HG03097 (cell line): ENCODE measurements around the gene EIF2S3.
"Not testable (repeated sequence)": the region's sequence is repeated elsewhere in the genome, so short reads cannot be mapped to it uniquely, and the experiment has no call there.

Experiments
- ATAC-seq: cut with Tn5 transposase; IDR thresholded peaks from one replicate; pipeline ENCODE4 v1.9.1; 2021; ENCODE audit not compliant: unreplicated experiment, low FRiP score

Gene EIF2S3

DNA sequence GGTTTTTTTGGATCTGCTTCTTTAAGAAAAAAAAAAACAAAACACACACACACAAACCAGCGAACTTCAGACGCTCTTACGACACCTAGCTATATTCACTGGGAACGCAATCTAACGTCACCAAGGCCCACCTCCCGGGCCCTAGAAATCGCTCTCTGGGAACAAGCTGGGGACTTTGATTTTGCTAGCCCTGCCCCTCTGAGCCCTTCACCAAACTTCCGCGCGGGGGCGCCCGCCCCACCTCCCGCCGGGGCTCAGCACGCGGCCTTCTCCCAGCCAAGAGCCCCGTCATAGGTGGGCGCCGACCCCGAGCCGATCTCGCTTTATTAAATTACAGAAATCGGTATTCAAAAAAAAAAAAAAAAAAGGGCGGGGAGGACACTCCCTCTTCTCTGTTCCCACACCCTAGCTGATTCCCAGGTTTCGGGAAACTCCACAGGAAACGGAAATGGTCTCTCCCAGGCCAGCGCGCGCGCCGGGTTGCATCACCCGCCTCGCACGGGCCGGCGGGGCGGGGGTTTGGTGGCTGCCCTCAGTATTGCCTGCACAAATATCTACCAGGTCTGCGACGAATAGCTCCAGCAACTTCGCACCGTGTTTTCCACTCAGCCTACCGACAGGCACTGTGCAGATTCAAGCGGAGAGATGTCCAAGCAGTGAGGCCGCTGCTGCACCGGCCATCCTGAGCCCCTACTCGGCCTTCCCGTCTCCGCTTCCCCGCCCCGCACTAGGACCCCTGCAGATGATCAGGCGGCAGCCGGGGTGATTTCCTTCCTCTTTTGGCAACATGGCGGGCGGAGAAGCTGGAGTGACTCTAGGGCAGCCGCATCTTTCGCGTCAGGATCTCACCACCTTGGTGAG is at the start of gene EIF2S3:
EIF2S3 (plus strand) TSS at position 775 of the 861 bp plus-strand sequence; CDS start at position 788, 13 bp downstream.
- peak; percentile 93 for ATAC-seq

DNA sequence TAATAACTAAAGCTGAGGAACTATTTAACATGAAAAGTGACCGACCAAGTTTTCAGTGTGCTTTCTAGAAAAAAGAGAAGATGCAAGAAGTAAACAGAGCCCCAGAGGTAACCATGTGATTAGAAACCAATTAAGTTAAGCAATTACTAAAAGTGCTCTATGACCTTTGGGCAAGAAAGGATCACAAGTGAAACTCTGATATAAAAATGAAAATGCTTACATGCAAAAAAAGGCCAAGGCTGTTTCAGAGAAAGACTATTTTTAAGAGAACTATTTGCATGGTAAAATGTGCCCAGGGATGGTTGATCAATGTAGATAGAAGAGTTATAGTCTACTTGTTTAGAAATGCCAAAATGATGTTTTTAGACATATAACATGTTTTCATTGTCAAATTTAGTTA is 49.7 kb upstream of the EIF2S3 start:
- ATAC-seq: no peak

DNA sequence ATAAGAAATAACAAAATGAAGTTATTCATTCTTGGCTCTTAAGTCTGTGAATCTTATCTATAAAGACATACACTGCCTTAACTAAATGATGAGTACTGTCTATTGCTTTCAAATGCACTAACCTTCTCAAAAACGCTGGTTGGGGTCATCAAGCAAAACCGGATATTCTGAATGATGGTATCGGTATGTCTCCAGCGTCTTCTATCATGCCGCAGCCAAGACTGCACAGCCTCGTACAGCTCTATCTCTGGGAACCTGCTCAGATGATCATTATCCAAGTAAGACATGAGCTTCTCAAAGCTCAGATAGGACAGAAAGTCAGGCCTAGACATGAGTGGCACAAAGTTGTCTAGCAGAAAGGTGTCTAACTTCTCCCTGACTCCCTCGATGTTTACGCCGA is 48.9 kb upstream of the EIF2S3 start:
- no peak for ATAC-seq

DNA sequence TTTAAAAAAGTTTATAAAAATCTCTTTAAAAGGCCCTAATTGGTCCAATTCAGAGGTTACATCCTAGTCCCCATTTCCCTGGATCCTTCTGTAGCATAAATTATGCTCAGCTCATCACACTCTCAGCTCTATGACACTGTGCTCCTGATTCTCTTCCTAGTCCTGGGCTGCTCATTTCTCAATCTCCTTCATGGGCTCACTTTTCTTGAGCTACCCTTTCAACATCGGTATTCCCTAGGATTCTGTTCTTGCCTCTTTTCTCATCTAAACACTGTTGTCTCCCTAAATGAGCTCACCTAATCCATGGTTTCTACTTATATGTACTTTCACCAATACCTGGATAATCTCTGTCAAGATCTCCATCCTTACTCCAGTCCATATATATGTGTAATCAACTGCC is 42.5 kb upstream of the EIF2S3 start:
- no peak for ATAC-seq

DNA sequence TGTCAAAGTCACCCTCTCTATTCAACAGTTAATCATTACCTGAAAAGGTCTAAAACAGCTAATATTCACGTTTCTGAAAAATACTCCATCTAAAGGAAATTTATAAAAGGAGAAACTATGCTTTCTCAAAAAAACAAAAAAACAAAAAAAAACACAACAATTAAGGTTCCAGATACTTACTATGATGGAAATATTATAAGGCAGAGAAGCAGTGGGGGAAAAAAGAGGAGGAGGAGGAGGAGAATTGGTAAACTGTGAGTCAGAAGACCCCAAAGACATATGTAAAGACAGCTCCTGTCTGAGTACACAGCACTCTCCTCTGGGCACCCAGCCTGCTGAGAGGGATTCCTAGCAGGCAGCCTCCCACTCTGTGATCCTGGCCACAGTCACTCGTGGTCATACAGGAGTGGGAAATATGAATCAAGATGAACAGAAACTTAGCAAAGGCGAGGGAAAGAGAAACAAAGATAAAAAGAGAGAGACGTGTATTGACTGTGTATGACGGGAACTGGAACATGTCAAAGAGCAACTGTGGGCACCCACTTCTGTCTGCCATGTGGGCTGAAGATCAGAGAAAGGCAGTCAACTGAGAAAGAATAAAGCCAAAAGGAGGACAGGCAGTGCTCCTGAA is 40.3 kb upstream of the EIF2S3 start:
- ATAC-seq: peak; percentile 59

DNA sequence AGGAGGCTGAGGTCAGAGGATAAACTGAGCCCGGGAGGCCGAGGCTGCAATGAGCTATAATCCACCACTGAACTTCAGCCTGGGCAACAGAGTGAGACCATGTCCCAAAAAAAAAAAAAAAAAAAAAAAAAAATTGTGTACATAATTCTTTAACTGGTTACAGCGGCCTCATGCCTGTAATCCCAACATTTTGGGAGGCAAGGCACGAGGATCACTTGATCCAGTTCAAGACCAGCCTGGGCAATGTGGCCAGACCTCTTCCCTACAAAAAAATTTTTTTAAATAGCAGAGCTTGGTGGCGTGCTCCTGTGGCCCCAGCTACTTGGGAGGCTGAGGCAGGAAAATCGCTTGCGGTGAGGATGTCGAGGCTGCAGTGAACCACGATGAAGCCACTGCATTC is 37.1 kb upstream of the EIF2S3 start:
- no peak for ATAC-seq

DNA sequence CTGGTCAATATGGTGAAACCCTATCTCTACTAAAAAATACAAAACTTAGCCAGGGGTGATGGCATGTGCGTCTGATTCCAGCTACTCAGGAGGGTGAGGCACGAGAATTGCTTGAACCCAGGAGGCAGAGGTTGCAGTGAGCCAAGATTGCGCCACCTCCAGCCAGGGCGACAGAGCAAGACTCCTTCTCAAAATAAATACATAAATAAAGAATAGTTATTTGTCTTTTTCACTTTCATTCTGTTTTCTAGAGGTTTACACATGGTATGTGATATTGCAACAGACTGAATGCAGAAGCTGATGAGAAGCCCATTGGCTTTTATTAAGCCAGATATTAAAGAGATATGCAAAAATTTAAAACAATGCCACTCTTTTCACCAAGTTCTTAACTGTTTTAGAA is 35.9 kb upstream of the EIF2S3 start:
- no peak for ATAC-seq

DNA sequence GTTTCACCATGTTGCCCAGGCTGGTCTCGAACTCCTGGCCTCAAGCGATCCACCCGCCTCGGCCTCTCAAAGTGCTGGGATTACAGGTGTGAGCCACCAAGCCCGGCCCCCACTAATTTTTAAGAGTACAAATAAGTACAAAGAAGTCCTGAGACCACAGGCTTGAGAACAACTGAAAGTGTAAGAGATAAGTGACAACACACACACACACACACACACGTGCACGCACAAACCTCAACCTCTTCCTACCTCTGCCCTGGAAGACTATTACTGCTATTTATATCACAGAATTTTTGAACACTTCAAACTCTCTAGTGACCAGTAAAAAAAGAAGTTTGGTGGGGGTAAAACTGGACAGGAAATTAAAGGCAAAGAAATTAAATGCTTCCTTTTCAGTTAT is 35.3 kb upstream of the EIF2S3 start:
- ATAC-seq: no peak

DNA sequence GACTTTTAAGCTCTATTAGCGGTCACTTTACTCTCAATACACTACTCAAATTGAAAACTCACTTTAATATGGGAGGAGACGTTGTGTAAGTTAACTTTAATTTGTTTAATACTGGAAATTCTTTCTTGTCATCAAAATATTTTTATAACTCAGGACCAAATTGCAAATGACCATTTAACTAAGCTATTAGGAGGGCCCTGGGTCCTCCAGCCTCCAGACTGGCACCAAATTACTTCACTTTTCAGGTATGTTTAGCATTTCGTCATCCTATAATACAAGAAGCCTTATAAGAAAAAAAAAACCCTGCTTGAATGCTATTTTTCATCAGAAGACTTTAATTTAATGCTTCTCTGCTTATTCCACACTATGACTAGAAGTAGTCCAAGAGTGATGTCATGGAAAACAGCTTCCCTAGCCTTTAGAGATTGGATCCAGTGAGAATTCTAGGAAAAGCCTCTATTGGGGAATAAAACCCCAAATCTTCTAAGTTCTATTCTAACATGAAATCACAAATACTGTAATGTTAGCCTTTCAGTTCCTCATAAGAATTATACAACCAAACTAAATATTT is 34.4 kb upstream of the EIF2S3 start:
- ATAC-seq: no peak

DNA sequence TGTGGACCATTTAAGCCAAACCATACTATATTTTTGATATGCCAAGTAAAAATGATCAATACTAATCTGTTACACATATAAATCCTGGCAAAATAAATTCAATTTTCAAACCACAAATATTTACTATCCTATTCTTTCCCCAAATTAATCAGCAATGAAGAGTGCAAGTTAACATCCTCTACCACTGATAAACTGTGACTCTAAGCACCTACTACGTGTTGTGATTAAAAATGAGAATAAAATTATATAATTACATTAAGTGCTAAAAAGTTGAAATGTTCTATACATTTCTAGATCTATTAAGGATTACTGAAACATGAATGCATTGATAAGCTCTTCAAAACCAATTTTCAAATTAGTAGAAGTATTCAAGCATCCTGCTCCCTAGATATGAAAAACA is 31.2 kb upstream of the EIF2S3 start:
- no peak for ATAC-seq

DNA sequence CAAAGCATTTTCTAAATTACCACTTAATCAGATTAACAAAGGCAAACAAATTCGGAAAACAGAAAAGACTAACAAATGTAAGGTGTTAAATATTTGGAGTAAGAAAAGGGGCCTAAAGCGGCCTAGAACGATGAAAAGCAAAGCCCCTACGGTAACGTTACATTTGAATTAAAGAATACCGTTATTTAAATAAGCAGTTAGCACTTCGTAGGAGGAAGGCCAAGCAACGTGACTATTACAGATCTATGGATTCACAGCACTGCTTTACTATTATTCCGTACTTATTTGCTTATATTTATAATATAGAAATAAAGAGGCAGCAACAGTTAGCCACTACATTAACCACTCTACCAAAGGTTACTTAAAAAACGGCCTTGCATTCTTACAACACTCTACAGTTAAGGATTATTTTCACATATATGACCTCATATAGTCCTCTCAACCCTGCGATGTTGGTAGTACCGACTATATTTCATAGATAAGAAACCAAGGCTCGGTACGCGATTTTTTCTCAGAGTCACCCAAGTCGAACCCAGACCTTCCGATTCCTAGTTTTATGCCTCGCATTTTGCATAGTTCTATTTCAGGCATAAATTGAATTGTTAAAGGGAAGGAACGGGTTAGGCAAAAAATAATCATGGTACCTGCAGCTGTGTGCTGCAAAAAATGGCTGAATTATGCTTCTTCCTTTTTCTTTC is 30.6 kb upstream of the EIF2S3 start:
- no peak for ATAC-seq

DNA sequence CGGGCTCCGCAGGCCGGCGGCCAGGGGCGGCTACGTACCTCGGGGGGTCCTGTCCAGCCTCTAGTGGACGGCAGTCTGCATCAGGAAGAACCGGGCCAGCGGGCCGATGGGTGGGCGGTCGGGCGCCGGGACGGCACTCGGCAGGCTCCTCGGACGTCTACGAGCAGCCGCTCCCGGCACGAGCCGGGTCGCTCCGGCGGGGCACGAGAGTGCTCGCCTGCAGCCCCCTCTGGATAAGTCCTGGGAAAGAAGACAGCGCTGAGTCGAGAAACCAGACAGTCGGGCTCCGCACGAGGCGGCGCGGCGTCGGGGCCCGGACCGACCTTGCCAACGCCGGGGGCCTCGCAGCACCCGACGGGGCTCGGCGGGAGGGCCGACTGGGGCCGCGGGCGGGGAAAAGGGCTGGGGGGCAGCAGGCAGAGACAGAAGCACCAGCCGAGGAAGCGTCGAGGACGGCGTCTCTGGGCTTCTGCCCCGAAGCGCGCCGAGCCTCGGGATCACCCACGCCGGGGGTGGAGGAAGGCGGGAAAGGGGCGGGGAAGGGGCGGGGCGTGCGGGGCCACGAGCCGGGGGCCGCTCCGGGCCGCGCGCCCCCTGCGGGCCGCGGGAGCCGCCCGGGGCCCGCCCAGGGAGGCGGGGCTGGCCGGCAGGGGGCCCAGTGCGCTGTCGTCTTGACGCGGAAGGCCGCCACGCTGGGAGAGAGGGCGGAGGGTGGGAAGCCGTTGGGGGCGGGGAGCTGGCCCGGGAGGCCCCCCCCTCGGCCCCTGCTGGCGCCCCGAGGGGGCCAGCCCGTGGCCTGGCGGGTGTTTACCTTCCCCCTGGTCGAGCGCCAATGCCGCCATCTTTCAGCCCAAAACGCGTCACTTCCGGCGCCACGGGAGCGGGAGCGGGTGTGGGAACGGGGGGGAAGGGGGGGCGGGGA is 29.7 kb upstream of the EIF2S3 start:
- peak; percentile 82 for ATAC-seq

DNA sequence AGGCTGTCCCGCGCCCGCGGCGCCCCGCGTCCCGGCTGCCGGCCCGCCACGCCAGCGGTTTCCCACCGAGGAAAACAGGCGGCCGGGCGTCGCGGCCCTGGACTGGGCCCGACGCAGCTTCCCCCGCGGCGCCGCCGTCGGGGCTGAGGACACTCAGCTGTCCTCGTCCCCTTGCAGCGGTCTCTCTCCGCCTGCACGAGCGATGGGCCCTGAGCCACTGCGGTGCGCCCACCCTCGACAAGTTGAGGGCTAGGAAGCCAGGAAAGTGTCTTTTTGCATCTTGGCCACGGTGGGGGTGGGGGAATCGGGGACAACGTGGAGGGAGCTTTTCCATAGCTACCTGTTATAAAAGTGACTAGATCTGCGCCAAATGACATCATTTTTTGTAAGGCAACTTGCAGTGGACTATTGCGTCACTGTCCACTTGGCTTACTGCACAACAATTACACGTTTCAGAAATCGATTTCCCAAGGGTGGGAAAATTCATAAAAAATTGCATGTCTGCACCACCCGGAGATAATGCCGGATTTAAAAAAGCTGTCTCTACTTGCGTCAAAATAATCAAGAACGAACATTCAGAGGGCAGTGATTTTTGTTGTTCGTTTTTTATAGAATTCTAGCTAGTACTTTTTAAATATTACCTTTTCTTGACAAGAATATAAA is 28.9 kb upstream of the EIF2S3 start:
- ATAC-seq: peak; percentile 18

DNA sequence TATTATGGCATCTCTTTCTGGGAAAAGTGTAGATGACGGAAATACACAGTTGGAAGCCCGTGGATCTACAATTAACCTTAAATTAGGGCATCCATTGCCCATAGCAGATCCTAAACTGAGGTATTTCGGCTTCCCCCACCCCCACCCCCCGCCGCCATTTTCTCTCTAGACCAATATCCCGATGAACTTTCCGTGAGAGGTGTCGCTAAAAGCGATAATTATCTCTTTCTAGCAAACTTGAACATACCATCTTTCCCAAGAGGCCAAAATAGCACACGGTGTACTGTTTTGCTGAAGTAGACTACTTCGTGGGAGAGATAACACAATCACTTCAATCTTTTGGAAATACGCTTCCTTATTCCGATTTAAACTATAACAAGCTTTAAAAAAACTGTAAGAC is 28.3 kb upstream of the EIF2S3 start:
- ATAC-seq: no peak

DNA sequence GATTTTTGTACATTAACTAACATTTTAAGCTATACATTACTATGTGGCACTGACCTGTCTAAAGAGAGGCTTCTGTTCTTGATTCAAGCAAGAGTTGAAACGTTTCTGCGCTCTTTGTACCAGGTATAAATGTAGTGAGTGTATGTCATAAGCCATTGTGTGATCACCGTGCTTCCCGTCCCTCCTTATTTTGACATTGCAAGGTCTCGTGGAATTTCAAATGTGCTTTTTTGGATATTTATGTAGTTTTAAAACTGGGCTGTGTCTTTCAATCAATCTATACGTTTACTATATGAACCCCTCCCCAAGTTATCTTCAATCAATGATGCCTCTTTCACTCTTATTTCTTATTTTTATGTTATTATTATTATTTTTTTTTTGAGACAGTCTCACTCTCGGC is 27.7 kb upstream of the EIF2S3 start, which contains the start of gene KLHL15:
KLHL15 (minus strand) TSS at position 101 of the 400 bp plus-strand sequence. CDS start 20,493 bp downstream, outside the sequence.
- ATAC-seq: no peak

DNA sequence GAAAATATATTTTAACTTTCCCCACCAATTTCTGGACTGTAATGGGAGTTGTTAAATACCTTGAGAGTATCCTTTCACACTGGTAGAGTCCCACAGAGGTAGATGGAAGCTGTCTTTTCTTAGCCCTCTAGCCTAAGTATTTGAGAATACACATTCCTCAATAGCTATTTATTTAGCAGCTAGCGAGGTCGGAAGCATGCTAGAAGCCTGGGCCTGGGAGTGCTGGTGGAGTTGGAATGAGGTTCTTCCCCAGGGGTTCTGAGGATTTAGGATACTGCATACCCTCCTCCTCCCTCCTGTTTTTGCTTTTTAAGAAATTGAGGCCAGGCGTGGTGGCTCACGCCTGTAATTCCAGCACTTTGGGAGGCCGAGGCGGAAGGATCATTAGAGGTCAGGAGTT is 26.8 kb upstream of the EIF2S3 start:
- ATAC-seq: no peak

DNA sequence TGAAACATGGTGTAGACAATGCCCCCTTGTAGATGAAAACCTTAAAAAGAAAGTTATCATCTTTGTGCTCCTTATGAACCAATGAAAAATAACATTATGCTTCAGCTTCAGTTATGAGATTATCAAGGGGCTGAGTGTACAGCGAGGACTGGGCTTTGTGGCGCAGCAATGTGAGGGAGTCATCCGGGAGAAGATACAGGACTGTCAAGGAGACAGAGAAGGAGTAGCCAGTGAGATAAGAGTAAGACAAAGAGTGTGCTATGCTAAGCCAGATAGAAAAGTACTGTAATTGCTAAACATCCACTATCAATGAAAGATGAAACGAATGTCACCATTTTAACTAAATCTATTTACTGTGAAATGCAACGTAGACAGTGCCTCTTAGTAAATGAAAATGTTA is 24.2 kb upstream of the EIF2S3 start:
- ATAC-seq: no peak

DNA sequence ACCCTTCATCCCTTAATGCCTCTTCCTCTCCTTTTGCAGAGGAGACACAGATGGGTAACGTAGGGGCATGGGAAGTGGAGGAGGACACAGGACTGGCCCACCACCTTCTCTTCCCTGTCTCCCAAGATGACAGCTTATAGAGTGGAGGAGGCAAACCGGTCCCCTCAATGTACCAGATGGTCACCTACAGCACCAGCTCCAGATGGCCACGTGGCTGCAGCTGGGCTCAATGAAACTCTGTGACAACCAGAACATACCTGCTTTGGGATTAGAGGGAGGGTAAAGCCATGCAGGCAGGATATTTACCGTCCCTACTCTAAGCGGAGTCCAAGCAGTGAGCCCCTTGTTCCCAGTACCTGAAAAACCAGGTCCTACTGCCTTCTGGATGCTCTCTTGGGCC is 20.3 kb upstream of the EIF2S3 start:
- no peak for ATAC-seq

DNA sequence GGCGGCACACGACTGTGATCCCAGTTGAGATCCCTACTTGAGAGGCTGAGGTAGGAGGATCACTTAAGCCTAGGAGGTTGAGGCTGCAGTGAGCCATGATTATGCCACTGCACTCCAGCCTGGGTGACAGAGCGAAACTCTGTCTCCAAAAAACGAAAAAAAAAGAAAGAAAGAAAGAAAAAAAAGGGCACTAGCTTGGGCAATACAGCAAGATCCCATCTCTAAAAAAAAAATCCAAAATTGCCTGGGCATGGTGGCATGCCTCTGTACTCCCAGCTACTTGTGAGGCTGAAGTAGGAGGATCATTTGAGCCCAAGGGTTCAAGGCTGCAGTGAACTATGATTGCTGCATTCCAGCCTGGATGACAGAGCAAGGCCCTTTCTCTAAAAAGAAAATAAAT is 17.0 kb upstream of the EIF2S3 start:
- no peak for ATAC-seq

DNA sequence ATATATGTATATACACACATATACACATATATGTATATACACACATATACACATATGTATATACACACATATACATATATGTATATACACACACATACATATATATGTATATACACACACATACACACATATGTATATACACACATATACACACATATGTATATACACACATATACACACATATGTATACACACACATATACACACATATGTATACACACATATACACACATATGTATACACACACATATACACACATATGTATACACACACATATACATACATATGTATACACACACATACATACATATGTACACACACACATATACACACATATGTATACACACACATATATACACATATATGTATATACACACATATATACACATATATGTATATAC is 8.7 kb upstream of the EIF2S3 start:
- ATAC-seq: not testable (repeated sequence)
